Esophagus (tissue), 2 donors: ENCODE measurements around the gene KRTAP5-4. TPM values are rescaled to one million over a fixed set of nuclear protein-coding genes. Genes with fewer than 3 reads are reported as not detected.

ENCODE experiments used
- polyA plus RNA-seq, 2 donors: library from polyadenylated mRNA; stranded (reverse); fragments of 200-250 nt; gene quantifications; one replicate each; pipeline ENCODE4 v1.2.3, GENCODE V29; 2013
- donor health status: healthy with polysubstance abuse.
- donor health status: Bipolar disorder and iron deficiency.

KRTAP5-4 gene
- polyA plus RNA-seq, 2 donors = not detected

Other genes with a start within 250 kb of the KRTAP5-4 start
- 1 to 10 TPM in 1 of 2 donors, under 1 TPM in 1; 0.90 to 1.1 TPM for gene BRSK2, start 232.2 kb downstream of the KRTAP5-4 start, polyA plus RNA-seq
- gene MOB2, start 135.4 kb downstream of the KRTAP5-4 start, polyA plus RNA-seq = 10 to 100 TPM; 33.2 to 43.8 TPM
- under 1 TPM; 0.69 to 0.84 TPM for gene DUSP8, start 49.9 kb downstream of the KRTAP5-4 start, polyA plus RNA-seq
- gene KRTAP5-1, start 36.9 kb downstream of the KRTAP5-4 start, polyA plus RNA-seq = not detected
- gene KRTAP5-2, start 23.8 kb downstream of the KRTAP5-4 start, polyA plus RNA-seq = not detected
- not detected for gene KRTAP5-3, start 13.7 kb downstream of the KRTAP5-4 start, polyA plus RNA-seq
- gene KRTAP5-5, start 7.6 kb upstream of the KRTAP5-4 start, polyA plus RNA-seq = not detected
- gene KRTAP5-6, start 75.1 kb upstream of the KRTAP5-4 start, polyA plus RNA-seq = not detected
- gene IFITM10, start 128.5 kb upstream of the KRTAP5-4 start, polyA plus RNA-seq = 1 to 10 TPM in 1 of 2 donors, under 1 TPM in 1; 0.73 to 1.1 TPM
- 100 to 1,000 TPM; 273 to 284 TPM for gene CTSD, start 141.8 kb upstream of the KRTAP5-4 start, polyA plus RNA-seq
- gene SYT8, start 212.9 kb upstream of the KRTAP5-4 start, polyA plus RNA-seq = 100 to 1,000 TPM in 1 of 2 donors, 10 to 100 TPM in 1; 38.9 to 360 TPM
- gene TNNI2, start 216.8 kb upstream of the KRTAP5-4 start, polyA plus RNA-seq = 100 to 1,000 TPM in 1 of 2 donors, 1 to 10 TPM in 1; 9.8 to 166 TPM
- gene LSP1, start 230.9 kb upstream of the KRTAP5-4 start, polyA plus RNA-seq = 100 to 1,000 TPM in 1 of 2 donors, 10 to 100 TPM in 1; 23.7 to 130 TPM